Neural progenitor cell (in vitro differentiated cells): ENCODE data around the gene RRP7A.
"Not testable (repeated sequence)": the region's sequence is repeated elsewhere in the genome, so short reads cannot be mapped to it uniquely, and the experiment has no call there.

Experiments used
- CTCF ChIP-seq: fragments of 200-600 bp; sonication (generic); IDR thresholded peaks from 2 replicates; pipeline ENCODE4 v1.5.1; 2017; ENCODE audit warnings: antibody characterized with exemption, mild to moderate bottlenecking
- EZH2phosphoT487 ChIP-seq: fragments of 200-600 bp; sonication (generic); IDR thresholded peaks from 2 replicates; pipeline ENCODE4 v1.6.1; 2017; ENCODE audit warnings: antibody characterized with exemption

DNA sequence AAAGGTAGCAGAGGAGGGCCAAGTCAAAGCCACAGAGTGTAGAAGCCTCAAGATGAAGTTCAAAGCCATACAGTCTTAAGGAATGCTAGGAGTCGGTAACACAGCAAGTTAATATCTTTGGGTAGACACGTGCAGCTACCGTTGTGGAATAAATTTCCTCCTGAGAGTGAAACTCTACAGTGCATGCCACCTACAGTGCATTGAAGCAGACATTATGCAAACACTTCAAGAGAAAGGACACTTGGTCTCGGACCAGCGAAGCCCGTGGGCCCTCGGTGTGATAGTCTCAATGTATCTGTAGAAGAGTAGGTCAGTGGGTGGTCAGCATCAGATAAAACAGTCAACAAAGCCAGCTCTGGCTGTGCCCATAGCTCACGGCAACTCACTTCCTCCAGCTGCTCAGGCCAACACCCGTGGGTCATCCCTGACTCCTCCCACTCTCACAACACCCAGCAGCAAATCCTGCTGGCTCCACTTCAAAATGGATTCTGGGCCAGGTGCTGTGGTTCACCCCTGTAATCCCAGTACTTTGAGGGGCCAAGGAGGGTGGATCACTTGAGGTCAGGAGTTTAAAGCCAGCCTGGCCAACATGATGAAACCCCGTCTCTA lies 24.0 kb downstream of the RRP7A start:
- TF ChIP-seq CTCF, EZH2phosphoT487: not testable (repeated sequence)
